ENCODE data around the gene DIRAS2. TPM values are rescaled to one million over a fixed set of nuclear protein-coding genes. Genes with fewer than 3 reads are reported as not detected.

DIRAS2 gene
- total and polyA plus RNA-seq, 4 donors = not detected

GRCh38 chr9:90631964-90632363 is 10.7 kb downstream of the DIRAS2 start:
- H3K36me3 ChIP-seq (ENCODE audit: control insufficient read depth in 1 of 2, insufficient read depth in 2 of 2, low read length in 1 of 2) = no peaks in the 10 kb centered on the region
- H3K4me3 ChIP-seq (ENCODE audit: low read length in 2 of 2) = no peak overlapping the region
- WGBS, 2 donors = 45 to 73% methylated on average over 1 of the region's 1 CpG
- DNase-seq (no peak), ATAC-seq (ENCODE audit: low FRiP score) (no peak)
- intact Hi-C loops (cut with DNase I) = no loop called here
- H3K4me1 ChIP-seq (ENCODE audit: control insufficient read depth in 1 of 2, insufficient read depth in 2 of 2, low read length in 2 of 2) = no peaks in the 10 kb centered on the region
- H3K27me3 ChIP-seq (ENCODE audit: control insufficient read depth in 1 of 2, insufficient read depth in 2 of 2, low read length in 1 of 2) = peaks cover 0 to 2% of the 10 kb centered on the region in 2 donors
- H3K27ac ChIP-seq (ENCODE audit: low read depth in 1 of 2, low read length in 2 of 2) = no peak overlapping the region
- no peaks in the 10 kb centered on the region for H3K9me3 ChIP-seq (ENCODE audit: control insufficient read depth, low read length)

GRCh38 chr9:90629991-90630390 is 12.6 kb downstream of the DIRAS2 start:
- intact Hi-C loops (cut with DNase I) = no loop called here
- DNase-seq = no peak
- no peaks in the 10 kb centered on the region for H3K4me1 ChIP-seq (ENCODE audit: control insufficient read depth in 1 of 2, insufficient read depth in 2 of 2, low read length in 2 of 2)
- ATAC-seq (ENCODE audit: low FRiP score) = no peak
- no peaks in the 10 kb centered on the region for H3K36me3 ChIP-seq (ENCODE audit: control insufficient read depth in 1 of 2, insufficient read depth in 2 of 2, low read length in 1 of 2)
- H3K27me3 ChIP-seq (ENCODE audit: control insufficient read depth in 1 of 2, insufficient read depth in 2 of 2, low read length in 1 of 2) = peaks cover 0 to 2% of the 10 kb centered on the region in 2 donors
- no peak overlapping the region for H3K4me3 ChIP-seq (ENCODE audit: low read length in 2 of 2)
- no peak overlapping the region for H3K27ac ChIP-seq (ENCODE audit: low read depth in 1 of 2, low read length in 2 of 2)
- 74 to 80% methylated on average over 3 of the region's 3 CpGs for WGBS, 2 donors
- no peaks in the 10 kb centered on the region for H3K9me3 ChIP-seq (ENCODE audit: control insufficient read depth, low read length)

GRCh38 chr9:90629354-90629753 is 13.3 kb downstream of the DIRAS2 start:
- no peak overlapping the region for H3K27ac ChIP-seq (ENCODE audit: low read depth in 1 of 2, low read length in 2 of 2)
- H3K27me3 ChIP-seq (ENCODE audit: control insufficient read depth in 1 of 2, insufficient read depth in 2 of 2, low read length in 1 of 2) = peaks cover 0 to 2% of the 10 kb centered on the region in 2 donors
- H3K4me1 ChIP-seq (ENCODE audit: control insufficient read depth in 1 of 2, insufficient read depth in 2 of 2, low read length in 2 of 2) = no peaks in the 10 kb centered on the region
- ATAC-seq (ENCODE audit: low FRiP score) (no peak), DNase-seq (no peak)
- no peaks in the 10 kb centered on the region for H3K9me3 ChIP-seq (ENCODE audit: control insufficient read depth, low read length)
- H3K36me3 ChIP-seq (ENCODE audit: control insufficient read depth in 1 of 2, insufficient read depth in 2 of 2, low read length in 1 of 2) = no peaks in the 10 kb centered on the region
- intact Hi-C loops (cut with DNase I) = no loop called here
- WGBS, 2 donors = 77 to 82% methylated on average over 6 of the region's 6 CpGs
- no peak overlapping the region for H3K4me3 ChIP-seq (ENCODE audit: low read length in 2 of 2)

- ATAC-seq (ENCODE audit: low FRiP score) = no peak
- 67 to 75% methylated on average over 3 of the region's 3 CpGs for WGBS, 2 donors
- H3K36me3 ChIP-seq (ENCODE audit: control insufficient read depth in 1 of 2, insufficient read depth in 2 of 2, low read length in 1 of 2) = no peaks in the 10 kb centered on the region
- no peaks in the 10 kb centered on the region for H3K27me3 ChIP-seq (ENCODE audit: control insufficient read depth in 1 of 2, insufficient read depth in 2 of 2, low read length in 1 of 2)
- intact Hi-C loops (cut with DNase I) = no loop called here
- DNase-seq = no peak
- no peak overlapping the region for H3K27ac ChIP-seq (ENCODE audit: low read depth in 1 of 2, low read length in 2 of 2)
- no peak overlapping the region for H3K4me3 ChIP-seq (ENCODE audit: low read length in 2 of 2)
- no peaks in the 10 kb centered on the region for H3K9me3 ChIP-seq (ENCODE audit: control insufficient read depth, low read length)
- H3K4me1 ChIP-seq (ENCODE audit: control insufficient read depth in 1 of 2, insufficient read depth in 2 of 2, low read length in 2 of 2) = no peaks in the 10 kb centered on the region
Measured at GRCh38 chr9:90616806-90617205, 25.8 kb downstream of the DIRAS2 start.

GRCh38 chr9:90613502-90613901 is 29.1 kb downstream of the DIRAS2 start:
- H3K9me3 ChIP-seq (ENCODE audit: control insufficient read depth, low read length) = no peaks in the 10 kb centered on the region
- WGBS, 2 donors = 91 to 94% methylated on average over 18 of the region's 18 CpGs
- no peak for DNase-seq
- intact Hi-C loops (cut with DNase I) = no loop called here
- H3K27ac ChIP-seq (ENCODE audit: low read depth in 1 of 2, low read length in 2 of 2) = no peak overlapping the region
- H3K4me1 ChIP-seq (ENCODE audit: control insufficient read depth in 1 of 2, insufficient read depth in 2 of 2, low read length in 2 of 2) = no peaks in the 10 kb centered on the region
- no peak for ATAC-seq (ENCODE audit: low FRiP score)
- H3K4me3 ChIP-seq (ENCODE audit: low read length in 2 of 2) = no peak overlapping the region
- no peaks in the 10 kb centered on the region for H3K36me3 ChIP-seq (ENCODE audit: control insufficient read depth in 1 of 2, insufficient read depth in 2 of 2, low read length in 1 of 2)
- H3K27me3 ChIP-seq (ENCODE audit: control insufficient read depth in 1 of 2, insufficient read depth in 2 of 2, low read length in 1 of 2) = no peaks in the 10 kb centered on the region

- ATAC-seq (ENCODE audit: low FRiP score) = no peak
- H3K4me1 ChIP-seq (ENCODE audit: control insufficient read depth in 1 of 2, insufficient read depth in 2 of 2, low read length in 2 of 2) = no peaks in the 10 kb centered on the region
- DNase-seq = no peak
- no peaks in the 10 kb centered on the region for H3K27me3 ChIP-seq (ENCODE audit: control insufficient read depth in 1 of 2, insufficient read depth in 2 of 2, low read length in 1 of 2)
- intact Hi-C loops (cut with DNase I) = no loop called here
- H3K36me3 ChIP-seq (ENCODE audit: control insufficient read depth in 1 of 2, insufficient read depth in 2 of 2, low read length in 1 of 2) = no peaks in the 10 kb centered on the region
- H3K9me3 ChIP-seq (ENCODE audit: control insufficient read depth, low read length) = no peaks in the 10 kb centered on the region
- WGBS, 2 donors = 91% methylated on average over 14 of the region's 14 CpGs
- H3K27ac ChIP-seq (ENCODE audit: low read depth in 1 of 2, low read length in 2 of 2) = no peak overlapping the region
- H3K4me3 ChIP-seq (ENCODE audit: low read length in 2 of 2) = no peak overlapping the region
Measured at GRCh38 chr9:90612957-90613356, 29.7 kb downstream of the DIRAS2 start.

- no peaks in the 10 kb centered on the region for H3K9me3 ChIP-seq (ENCODE audit: control insufficient read depth, low read length)
- 29 to 37% methylated on average over 3 of the region's 3 CpGs for WGBS, 2 donors
- H3K27ac ChIP-seq (ENCODE audit: low read depth in 1 of 2, low read length in 2 of 2) = no peak overlapping the region
- no peak overlapping the region for H3K4me3 ChIP-seq (ENCODE audit: low read length in 2 of 2)
- intact Hi-C loops (cut with DNase I) = no loop called here
- ATAC-seq (ENCODE audit: low FRiP score) (no peak), DNase-seq (no peak)
- H3K27me3 ChIP-seq (ENCODE audit: control insufficient read depth in 1 of 2, insufficient read depth in 2 of 2, low read length in 1 of 2) = no peaks in the 10 kb centered on the region
- no peaks in the 10 kb centered on the region for H3K4me1 ChIP-seq (ENCODE audit: control insufficient read depth in 1 of 2, insufficient read depth in 2 of 2, low read length in 2 of 2)
- no peaks in the 10 kb centered on the region for H3K36me3 ChIP-seq (ENCODE audit: control insufficient read depth in 1 of 2, insufficient read depth in 2 of 2, low read length in 1 of 2)
Measured at GRCh38 chr9:90611568-90611967, 31.1 kb downstream of the DIRAS2 start.

- no peak overlapping the region for H3K27ac ChIP-seq (ENCODE audit: low read depth in 1 of 2, low read length in 2 of 2)
- no peaks in the 10 kb centered on the region for H3K9me3 ChIP-seq (ENCODE audit: control insufficient read depth, low read length)
- no peak for ATAC-seq (ENCODE audit: low FRiP score)
- 78 to 82% methylated on average over 7 of the region's 7 CpGs for WGBS, 2 donors
- no peak for DNase-seq
- H3K27me3 ChIP-seq (ENCODE audit: control insufficient read depth in 1 of 2, insufficient read depth in 2 of 2, low read length in 1 of 2) = no peaks in the 10 kb centered on the region
- no peak overlapping the region for H3K4me3 ChIP-seq (ENCODE audit: low read length in 2 of 2)
- no peaks in the 10 kb centered on the region for H3K36me3 ChIP-seq (ENCODE audit: control insufficient read depth in 1 of 2, insufficient read depth in 2 of 2, low read length in 1 of 2)
- intact Hi-C loops (cut with DNase I) = no loop called here
- H3K4me1 ChIP-seq (ENCODE audit: control insufficient read depth in 1 of 2, insufficient read depth in 2 of 2, low read length in 2 of 2) = no peaks in the 10 kb centered on the region
Measured at GRCh38 chr9:90611121-90611520, 31.5 kb downstream of the DIRAS2 start.

GRCh38 chr9:90607701-90608516 is 34.7 kb downstream of the DIRAS2 start:
- ATAC-seq (ENCODE audit: low FRiP score) = no peak
- H3K4me3 ChIP-seq (ENCODE audit: low read length in 2 of 2) = no peak overlapping the region
- no peaks in the 10 kb centered on the region for H3K4me1 ChIP-seq (ENCODE audit: control insufficient read depth in 1 of 2, insufficient read depth in 2 of 2, low read length in 2 of 2)
- intact Hi-C loops (cut with DNase I) = no loop called here
- WGBS, 2 donors = 58 to 65% methylated on average over 10 of the region's 10 CpGs
- H3K27me3 ChIP-seq (ENCODE audit: control insufficient read depth in 1 of 2, insufficient read depth in 2 of 2, low read length in 1 of 2) = no peaks in the 10 kb centered on the region
- H3K9me3 ChIP-seq (ENCODE audit: control insufficient read depth, low read length) = no peaks in the 10 kb centered on the region
- DNase-seq = no peak
- no peak overlapping the region for H3K27ac ChIP-seq (ENCODE audit: low read depth in 1 of 2, low read length in 2 of 2)
- H3K36me3 ChIP-seq (ENCODE audit: control insufficient read depth in 1 of 2, insufficient read depth in 2 of 2, low read length in 1 of 2) = no peaks in the 10 kb centered on the region

Measured in aorta (tissue), 5 donors.